Left hindlimb (tissue), 1 donor: Measurements from ENCODE around the gene NAGA.
A peak's percentile ranks its signal among the peaks of the same experiment; 100 is the strongest.
"Not testable (repeated sequence)": the region's sequence is repeated elsewhere in the genome, so short reads cannot be mapped to it uniquely, and the experiment has no call there.

ENCODE experiments used
- DNase-seq: peaks from one replicate; pipeline ENCODE4 v3.0.0-alpha.2; 2018

Gene NAGA

DNA sequence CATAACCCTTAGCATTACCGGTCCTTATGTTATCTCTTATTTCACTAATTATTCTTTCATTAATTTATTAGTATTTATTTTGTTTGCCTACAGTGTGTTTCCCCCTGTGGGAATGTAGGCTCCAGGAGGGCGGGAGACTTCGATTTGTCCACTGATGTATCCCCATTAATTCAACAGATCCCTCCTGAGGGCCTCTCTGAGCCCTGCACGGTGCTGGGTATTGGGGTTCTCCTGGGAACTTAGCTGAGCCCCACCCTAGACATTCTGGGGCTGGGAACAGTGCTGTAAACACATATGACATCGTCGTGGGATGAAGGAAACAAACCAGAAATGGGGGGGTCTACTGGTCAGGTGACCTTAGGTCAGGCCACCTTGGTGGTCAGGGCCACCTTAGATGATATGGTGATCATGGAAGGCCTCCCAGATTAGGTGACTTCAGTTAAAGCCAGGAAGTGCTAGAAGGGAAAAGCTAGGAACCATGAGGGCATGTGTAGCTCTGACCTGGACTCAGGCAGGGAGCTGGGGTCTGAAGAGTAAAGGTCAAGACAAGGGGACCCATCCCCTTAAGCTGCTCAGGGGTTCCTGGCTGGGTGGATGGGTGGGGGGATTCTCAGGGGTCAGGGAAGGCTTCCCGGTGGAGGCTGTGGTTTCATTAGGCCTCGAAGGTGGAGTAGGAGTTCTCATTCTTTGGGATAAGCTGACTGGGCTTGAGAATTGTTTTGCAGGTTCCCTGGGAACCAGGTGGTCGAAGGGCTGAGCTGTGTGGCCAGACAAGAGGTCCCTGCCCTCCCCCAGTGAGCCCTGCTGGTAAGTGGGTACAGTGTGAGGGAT is 4.4 kb upstream of the NAGA start:
- no peak for DNase-seq

DNA sequence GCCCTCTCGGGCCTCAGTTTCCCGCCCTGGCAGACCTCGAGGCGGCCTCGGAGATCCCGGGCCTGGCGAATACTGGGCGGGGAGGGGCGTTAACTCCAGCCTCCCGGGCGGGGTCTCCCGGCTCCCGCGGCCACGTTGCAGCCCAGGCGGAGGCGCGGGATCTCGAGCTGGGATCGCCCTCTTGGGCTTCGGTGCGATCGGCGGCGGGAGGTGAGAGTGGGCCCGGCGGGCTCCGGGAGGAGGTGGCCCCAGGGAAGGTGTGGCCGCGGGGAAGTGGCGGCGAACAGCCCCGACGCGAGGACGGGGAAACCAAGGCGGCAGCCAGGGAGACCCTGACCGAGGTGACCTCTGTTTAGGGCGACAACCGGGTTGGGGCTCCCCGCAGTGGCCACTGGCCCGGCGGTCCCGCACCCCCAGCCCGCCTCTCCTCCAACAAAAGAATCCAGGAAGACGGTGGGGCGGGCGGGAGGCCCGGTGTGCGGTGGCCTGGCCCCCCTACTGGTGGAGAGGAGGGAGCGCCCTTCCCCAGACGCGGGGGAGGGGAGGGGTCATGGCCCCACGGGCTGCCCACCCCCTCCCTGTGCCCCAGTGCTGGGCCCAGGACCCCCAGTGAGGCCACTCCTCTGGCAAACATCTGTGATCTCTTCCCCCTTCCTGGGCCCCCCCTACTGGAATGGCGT is 3.7 kb upstream of the NAGA start, which contains the start of gene PHETA2:
TSS of gene PHETA2 (plus strand) at position 117 of the 680 bp plus-strand sequence. CDS start 3,046 bp downstream, outside the sequence.
- DNase-seq, result peak; percentile 80

DNA sequence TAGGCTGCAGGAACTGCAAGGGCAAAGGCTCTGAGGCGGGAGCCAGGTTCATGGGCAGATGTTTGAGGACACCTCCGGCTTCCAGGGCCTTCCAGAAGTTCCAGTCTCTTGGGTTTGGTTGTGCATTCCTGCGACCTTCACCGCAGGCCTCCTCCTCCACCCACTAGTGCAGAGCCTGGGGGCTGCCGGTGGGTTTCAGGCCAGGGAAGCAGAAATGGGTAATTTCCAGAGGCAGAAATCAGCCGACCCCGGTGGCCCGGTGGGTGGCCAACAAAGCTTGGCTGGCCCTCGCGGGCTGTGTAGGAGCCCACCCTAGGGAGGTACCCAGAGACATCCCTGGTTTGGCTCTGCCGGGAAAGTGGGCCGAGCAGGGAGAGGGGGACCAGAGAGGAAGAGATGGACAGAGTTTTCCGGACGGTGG is 3.0 kb upstream of the NAGA start:
- no peak for DNase-seq

DNA sequence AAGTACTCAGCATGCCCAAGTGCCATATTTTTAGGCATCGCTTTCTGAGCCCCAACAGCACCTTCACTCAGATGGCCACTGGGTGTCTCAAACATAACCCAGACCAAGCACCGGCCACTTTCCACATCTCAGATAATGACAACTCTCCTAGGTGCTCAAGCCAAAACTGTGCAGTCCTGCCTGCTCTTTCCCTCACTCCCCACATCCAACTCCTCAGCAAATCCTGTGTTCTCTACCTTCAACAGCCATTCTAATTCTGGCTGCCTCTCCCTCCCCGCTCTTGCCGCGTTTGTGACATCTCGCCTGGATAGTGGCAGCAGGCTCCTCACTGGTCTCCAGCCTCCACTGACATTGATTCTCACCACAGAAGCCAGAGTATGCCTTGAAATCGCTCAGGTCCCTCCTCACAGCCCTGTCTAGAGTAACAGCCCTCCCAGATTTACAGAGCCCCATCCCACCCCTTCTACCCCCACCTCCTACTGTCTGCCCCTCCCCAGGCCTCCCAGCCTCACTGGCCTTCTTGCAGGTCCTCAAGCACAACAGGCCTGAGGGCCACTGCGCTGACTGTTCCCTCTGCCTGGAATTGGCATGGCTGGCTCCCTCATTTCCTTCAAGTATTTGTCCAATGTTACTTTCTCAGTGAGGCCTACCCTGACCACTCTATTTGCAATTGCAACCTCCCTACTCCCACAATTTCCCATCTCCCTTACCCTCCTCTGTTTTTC is 2.2 kb upstream of the NAGA start:
- DNase-seq, result no peak

DNA sequence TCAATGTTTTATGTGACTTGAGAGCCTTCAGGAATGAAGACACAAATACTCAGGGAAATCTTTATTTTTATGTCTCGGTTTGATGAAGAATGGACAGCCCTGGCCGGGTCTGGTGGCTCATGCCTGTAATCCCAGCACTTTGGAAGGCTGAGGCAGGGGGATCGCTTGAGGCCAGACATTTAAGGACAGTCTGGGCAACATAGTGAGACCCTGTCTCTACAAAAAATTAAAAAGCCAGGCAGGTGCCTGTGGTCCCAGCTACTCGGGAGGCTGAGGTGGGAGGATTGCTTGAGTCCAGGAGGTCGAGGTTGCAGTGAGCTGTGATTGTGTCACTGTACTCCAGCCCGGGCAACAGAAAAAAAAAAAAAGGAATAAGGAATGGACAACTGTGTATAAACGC is 896 bp upstream of the NAGA start:
- not testable (repeated sequence) for DNase-seq

DNA sequence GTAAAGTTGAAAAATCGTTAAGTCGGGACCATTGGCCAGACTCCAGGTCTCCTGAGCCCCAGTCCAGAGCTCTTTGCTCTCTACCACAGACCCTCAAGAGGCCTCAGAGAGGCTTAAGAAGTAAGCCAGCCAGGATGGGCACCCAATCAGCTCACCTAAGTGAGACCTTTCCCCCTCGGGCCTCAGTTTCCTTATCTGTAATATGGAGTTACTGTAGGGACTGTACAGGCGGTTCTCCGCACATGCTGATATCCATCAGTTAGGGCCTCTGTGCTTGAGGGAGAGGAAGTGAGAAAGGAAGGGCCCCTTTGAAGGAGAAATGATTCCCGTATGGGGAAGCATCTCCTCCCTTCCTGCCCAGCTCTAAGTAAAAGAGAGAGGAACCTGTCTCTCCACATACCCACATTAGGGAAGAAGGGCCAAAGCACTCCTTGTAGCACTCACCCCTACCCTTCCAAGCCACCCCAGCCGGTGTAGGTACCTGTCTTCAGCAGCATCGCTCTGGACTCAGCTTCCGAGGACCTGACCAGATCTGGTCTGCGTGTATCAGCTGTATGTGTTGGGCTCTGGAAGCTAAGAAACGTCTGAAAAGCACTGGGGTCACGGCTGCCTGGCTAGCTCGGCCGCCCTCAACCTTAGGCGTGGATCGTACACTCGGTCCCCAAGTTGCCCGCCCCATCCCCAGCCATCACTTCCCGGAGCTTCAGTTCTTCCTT is 653 bp downstream of the NAGA start:
- no peak for DNase-seq

DNA sequence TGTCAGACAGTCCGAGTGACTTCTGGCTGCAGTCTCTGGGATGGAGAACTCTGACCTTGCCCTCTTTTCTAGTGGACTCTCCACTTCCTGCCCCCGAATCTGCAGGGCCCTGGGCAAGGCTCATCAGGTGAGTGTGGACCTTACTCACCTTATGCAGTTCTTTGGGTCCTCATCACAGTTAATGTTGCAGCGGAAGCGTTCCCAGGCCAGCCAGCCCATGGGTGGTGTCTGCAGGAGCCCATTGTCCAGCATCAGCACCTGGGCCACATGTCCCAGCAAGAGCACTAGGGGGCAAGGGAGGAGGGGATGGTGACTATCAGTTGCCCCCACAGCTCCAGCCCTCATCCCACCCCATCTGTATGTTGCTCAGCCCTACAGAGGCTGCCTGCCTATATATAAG is 2.3 kb downstream of the NAGA start:
- DNase-seq, result no peak

DNA sequence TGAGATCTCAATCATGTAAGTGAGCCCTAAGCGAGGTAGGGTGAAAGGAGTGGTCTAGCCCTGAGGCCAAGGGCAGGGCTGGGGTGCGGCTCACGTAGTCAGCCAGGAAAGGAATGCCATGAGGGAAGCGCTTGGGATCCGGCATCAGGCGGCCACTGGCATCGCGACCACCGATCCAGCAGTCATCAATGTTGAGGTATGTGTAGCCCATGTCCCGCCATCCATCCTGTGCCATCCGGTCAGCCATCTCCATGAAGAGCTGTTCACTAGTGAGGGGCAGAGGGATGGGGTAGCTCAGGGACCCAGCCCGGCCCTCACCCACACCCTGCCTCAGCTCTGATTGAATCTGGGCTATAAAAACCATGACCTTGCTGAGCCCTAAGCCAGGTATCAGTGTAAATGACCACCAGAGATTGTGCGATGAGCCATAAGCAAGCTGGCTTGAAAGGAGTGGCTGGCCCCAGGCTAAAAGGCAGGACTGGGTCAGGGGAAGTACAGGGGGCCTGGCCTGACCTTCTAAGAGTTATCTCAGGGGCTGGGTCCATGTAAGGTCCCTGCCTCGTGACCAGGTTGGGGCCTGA is 2.9 kb downstream of the NAGA start:
- DNase-seq, result no peak

DNA sequence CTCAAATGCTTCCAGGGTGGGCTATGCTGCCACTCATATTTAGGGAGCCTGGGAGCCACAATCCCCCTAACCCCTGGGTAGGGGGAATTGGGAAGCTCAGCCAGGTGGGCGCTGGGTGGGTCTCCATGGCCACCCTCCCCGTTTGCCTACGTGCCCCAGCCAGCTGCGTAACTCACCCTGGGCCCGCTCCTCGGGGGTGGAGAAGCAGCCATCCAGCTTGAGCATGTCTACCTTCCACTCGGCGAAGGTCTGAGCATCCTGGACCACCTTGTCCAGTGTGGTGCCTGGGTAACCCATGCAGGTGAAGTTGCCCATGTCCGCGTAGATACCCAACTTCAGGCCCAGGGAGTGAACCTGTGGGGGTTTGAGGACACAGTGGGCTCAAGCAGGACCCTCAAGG is 3.7 kb downstream of the NAGA start:
- DNase-seq, result peak; percentile 25

DNA sequence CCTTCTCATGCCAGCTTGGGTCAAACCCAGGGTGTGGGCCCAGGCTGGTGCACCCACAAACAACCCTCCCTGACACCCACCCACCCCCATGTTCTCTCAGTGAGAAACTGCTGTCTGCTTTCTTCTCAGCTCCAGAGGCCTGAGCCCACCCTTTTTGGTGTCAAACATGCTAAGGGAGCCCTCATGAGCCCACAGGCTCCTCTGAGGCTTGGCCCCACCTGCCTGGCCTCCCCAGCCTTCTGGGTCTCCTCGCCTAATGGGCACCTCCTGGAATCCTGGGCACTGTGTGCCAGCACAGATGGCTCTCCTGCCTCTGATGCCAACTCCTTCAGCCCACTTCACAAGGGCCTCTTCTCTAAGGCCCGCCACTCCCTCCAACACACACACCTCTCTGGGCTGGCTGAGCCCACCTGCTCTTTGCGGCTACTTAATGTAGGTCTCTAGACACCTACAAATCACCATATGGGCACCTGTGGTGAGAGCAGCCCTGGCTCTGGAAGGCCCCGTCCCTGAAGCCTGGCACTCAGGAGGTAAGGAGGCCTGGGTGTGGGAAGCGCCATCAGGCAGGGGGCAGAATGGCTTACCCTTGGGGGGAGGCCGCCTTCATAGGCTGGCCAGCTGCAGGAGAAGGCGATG is 4.4 kb downstream of the NAGA start:
- DNase-seq, result peak; percentile 8

DNA sequence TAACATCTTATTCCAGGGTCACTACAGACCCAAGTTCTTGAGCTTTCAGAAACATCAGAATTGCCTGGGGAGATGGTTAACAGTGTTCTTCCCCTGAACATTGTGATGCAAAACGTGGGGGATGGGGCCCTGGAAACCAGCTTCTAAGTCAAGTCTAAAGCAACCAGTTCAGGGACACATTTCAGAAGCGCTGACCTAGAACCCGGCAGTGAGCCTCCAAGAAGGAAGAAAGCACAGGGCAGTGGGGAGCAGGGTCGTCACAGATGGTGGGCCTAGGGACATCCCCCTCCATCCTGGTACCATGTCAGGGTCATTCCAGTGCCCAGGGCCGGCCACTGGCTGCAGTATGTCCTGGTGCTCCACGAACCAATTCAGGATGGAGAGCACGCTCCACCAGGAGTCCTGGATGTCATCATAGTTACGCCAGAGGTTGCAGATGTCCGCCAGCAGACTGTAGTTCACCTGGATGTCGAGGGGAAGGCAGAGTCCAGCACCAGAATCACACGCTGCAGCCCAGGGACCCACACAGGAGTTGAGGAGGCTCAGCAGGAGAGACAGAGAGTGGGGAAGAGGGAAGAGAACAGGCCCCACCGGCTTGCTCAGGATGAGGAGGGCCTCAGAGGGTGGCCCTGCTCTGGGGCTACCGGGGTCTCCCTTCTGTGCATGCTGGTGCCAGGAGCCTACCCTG is 5.0 kb downstream of the NAGA start:
- peak; percentile 16 for DNase-seq

DNA sequence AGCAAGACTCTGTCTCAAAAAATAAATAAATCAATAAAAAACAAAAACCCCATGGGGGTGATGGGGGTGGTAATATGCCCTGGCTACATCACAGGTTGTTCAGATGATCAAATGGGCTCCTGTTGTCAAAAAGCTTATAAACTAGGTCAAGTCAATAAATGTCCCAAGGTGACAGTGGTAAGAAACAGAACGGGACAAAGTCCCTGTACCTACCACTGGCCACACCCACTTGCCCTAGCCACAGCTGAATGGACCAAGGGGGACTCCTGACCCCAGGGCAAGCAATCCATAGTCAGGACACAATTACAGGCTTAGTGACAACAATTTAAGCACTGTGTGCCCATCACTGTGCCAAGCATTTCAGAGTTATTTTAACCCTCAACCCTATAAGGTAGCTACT is 6.0 kb downstream of the NAGA start:
- no peak for DNase-seq

DNA sequence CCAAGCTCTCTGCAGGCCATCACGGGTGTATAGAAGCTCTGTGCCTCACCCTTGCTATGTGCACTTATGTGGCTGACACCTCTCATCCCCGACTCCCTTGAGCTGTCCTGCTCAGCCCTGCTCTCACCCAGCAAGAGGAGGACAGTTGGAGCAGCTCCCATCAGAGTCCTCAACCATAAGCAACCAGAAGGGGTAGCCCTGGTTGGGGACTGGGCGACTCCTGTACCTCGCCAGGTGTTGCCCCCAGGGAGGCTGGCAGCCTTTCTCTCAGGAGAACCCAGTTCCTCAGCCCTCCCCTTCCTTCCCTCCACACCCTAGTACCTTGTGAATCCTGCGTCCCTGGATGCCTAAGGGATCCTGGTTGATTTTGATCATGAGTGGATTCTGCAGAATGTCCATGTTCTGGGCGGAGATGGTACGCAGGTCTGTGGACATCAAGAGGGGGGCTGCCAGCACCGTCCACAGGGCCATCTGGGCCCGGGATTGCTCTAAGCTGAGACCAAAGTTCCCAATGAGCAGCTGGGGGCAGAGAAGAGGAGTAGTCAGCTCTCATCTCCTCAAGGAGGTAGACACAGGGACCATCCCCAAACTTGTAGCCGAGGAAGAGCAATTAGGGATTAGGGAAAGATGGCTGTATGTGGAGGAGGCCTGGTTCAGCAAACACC is 8.0 kb downstream of the NAGA start:
- DNase-seq, result no peak

DNA sequence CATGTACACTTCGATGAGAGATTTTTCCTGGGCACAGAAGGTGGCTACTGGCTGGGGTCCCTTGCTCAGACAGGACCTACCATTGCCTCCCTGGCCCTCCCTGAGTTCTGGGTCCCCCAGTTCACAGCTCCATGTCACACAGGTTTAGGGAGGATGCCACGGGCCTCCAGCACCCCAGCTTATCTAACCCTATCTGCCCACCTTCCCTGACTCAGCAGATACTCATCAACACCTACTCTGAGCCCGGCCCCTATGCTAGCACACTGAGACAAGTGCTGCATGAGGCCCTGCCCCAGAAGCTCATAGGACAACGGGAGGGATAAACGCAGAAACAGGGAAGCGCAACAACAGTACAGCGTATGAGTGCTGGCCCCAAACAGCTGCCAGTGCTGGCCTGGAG is 9.6 kb downstream of the NAGA start:
- DNase-seq, result no peak

DNA sequence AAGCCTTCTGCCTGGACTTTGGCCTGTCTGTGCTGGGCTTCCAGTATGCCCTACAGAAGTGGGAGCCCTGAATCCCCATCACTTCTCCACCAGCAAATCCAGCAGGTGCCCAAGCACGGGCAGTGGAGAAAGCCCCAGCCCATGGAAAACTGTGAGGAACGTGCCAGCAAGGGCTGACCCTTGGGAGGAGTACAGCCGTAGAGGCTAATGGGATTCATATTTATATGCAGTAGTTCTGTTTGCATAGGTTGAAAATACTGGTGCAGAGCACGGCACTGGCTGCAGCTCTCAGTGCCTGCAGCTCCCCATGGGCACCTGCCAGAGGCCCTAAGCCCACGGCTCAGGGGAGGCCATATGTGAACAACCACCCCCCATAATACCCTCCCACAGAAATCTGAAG is 10.1 kb downstream of the NAGA start:
- DNase-seq, result no peak

DNA sequence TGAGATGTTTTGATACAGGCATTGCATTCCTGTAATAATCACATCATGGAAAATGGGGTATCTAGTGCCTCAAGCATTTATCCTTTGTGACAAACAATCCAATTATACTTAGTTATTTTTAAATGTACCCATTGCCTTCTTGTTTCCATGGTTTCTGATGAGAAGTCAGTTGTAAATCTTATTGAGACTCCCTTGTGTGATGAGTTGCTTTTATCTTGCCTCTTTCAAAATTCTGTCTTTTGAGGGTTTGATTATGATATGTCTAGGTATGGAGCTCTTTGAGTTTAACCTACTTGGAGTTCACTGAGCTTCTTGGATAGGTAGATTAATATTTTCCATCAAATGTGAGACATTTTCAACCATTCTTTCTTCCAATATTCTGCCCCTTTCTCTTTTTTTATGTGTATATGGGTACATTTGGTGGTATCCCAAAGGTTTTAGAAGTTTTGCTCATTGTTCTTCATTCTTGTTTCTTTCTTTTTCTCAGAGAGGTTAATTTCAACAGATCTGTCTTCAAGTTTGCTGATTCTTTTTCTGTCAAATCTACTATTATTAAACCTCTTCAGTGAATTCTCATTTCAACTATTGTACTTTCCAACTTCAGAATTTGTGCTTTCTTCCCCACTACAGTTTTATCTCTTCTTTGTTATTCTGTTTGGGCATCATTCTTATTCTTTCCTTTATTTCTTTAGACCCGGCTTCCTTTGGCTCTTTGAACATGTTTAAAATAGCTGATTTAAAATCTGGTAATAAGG is 13.7 kb downstream of the NAGA start:
- no peak for DNase-seq

DNA sequence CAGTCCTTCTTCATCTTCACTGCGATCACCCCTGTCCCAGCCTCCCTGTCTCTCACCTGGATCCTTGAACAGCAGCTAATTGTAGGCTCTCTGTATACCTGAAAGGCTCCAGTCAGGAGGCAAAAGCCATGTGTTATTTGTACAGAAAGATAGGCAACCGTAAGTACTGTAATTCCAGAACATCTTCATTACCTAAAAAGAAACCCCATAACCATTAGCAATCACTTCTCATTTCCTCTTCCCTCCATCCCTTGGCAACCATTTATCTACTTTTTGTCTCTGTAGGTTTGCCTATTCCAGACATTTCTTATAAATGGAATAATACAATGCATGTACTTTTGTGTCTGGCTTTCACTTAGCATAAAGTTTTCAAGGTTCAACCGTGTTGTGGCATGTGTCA is 17.8 kb downstream of the NAGA start:
- no peak for DNase-seq

DNA sequence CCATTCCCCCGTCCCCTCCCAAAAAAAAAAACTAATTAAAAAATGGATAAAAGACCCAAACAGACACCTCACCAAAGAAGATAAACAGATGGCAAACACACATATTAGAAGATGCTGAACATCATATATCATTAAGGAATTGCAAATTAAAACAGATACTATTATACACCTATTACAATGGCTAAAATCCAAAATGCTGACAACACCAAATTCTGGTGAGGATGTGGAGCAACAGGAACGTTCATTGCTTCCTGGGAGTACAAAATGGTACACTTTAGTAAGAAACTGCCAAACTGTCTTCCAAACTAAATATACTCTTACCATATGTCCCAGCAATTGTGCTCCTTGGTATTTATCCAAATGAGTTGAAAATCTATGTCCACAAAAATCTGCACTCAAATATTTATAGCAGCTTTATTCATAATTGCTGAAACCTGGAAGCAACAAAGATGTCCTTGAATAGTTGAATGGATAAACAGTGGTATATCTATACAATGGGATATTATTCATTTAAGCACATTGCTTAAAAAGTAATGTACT is 19.9 kb downstream of the NAGA start:
- no peak for DNase-seq

DNA sequence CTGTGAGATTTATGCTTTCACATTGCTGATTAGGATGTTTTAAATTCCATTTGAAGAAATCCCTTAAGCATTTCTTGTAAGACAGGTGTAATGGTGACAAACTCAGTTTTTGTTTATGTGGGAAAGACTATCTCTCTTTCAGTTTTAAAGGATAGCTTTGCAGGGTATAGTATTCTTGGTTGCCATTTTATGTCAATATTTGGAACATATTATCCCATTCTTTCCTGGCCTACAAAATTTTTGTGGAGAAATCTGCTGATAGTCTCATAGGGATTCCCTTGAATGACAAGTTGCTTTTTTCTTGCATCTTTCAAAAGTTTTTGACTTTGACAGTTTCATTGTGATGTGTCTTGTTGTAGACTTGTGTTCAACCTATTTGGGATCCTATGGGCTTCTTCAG is 28.8 kb downstream of the NAGA start:
- DNase-seq, result no peak

DNA sequence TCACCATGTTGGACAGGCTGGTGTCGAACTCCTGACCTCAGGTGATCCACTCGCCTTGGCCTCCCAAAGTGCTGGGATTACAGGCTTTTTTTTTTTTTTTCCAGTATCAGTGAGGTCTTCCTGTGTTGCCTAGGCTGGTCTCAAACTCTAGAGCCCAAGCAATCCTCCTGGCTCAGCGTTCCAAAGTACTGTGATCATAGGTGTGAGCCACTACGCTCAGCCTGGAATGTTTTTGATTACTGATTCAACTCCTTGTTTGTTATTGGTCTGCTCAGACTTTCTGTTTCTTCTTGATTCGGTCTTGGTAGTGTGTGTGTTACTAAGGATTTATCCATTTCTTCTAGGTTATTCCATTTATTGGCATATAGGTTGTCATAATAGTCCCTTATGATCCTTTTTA is 31.3 kb downstream of the NAGA start:
- no peak for DNase-seq
